ENCODE results near the gene MDH1B. TPM values are rescaled to one million over a fixed set of nuclear protein-coding genes. Genes with fewer than 3 reads are reported as not detected.

The MDH1B gene
- total RNA-seq, 6 experiments from 2014 or later: 0.11 to 0.32 (median 0.18) TPM; not detected in 2

- ATAC-seq (no peak), DNase-seq (no peak)
- Histone ChIP-seq H3K4me1 (no peaks in the 10 kb centered on the region), H3K9me3 (no peaks in the 10 kb centered on the region), H3K27ac (no peak overlapping the region), H3K36me3 (peaks cover 0 to 61% (median 14%) of the 10 kb centered on the region in 4 donors), H3K27me3 (no peaks in the 10 kb centered on the region), H3K4me3 (no peak overlapping the region)
- intact Hi-C loops (cut with DNase I): loop anchor here in 1 of 2 donors (10.0 kb wide), 1 partner anchor 682 kb away; no protein-coding TSS in a partner anchor
- WGBS (ENCODE audit: insufficient coverage, low coverage, low lambda C conversion rate, missing lambda C conversion rate): 100% methylated on average over 3 of the region's 5 CpGs
- no peak for TF ChIP-seq CTCF (IDR thresholded peaks at IDR 0.05)
- no peak for TF ChIP-seq POLR2A (IDR thresholded peaks at IDR 0.05)
These were observed 27.5 kb upstream of the MDH1B start for GRCh38 chr2:206792645-206793044.

GRCh38 chr2:206790311-206790935 is 25.3 kb upstream of the MDH1B start:
- no peaks in the 10 kb centered on the region for H3K9me3 ChIP-seq
- 87% methylated on average over 3 of the region's 3 CpGs for WGBS (ENCODE audit: insufficient coverage, low coverage, low lambda C conversion rate, missing lambda C conversion rate)
- H3K4me1 ChIP-seq: no peaks in the 10 kb centered on the region
- DNase-seq: no peak
- H3K27me3 ChIP-seq: no peaks in the 10 kb centered on the region
- H3K4me3 ChIP-seq: no peak overlapping the region
- H3K27ac ChIP-seq: no peak overlapping the region
- no peak for ATAC-seq
- intact Hi-C loops (cut with DNase I): loop anchor here in 1 of 2 donors (10.0 kb wide), 1 partner anchor 684 kb away; no protein-coding TSS in a partner anchor
- H3K36me3 ChIP-seq: peaks cover 0 to 75% (median 28%) of the 10 kb centered on the region in 4 donors
- no peak for TF ChIP-seq CTCF (IDR thresholded peaks at IDR 0.05)
- TF ChIP-seq POLR2A (IDR thresholded peaks at IDR 0.05): no peak

GRCh38 chr2:206784559-206785353 is 19.6 kb upstream of the MDH1B start:
- Histone ChIP-seq H3K4me3 (no peak overlapping the region), H3K27ac (no peak overlapping the region), H3K36me3 (peaks cover 0 to 66% (median 25%) of the 10 kb centered on the region in 4 donors), H3K27me3 (no peaks in the 10 kb centered on the region), H3K4me1 (no peaks in the 10 kb centered on the region), H3K9me3 (no peaks in the 10 kb centered on the region)
- no peak for DNase-seq
- intact Hi-C loops (cut with DNase I): no loop called here
- WGBS (ENCODE audit: insufficient coverage, low coverage, low lambda C conversion rate, missing lambda C conversion rate): 77% methylated on average over 7 of the region's 7 CpGs
- TF ChIP-seq CTCF (IDR thresholded peaks at IDR 0.05): no peak
- no peak for TF ChIP-seq POLR2A (IDR thresholded peaks at IDR 0.05)
- ATAC-seq: no peak

- intact Hi-C loops (cut with DNase I): no loop called here
- Histone ChIP-seq H3K4me3 (no peak overlapping the region), H3K27ac (no peak overlapping the region), H3K36me3 (peaks cover 0 to 66% (median 21%) of the 10 kb centered on the region in 4 donors), H3K27me3 (no peaks in the 10 kb centered on the region), H3K9me3 (no peaks in the 10 kb centered on the region), H3K4me1 (no peaks in the 10 kb centered on the region)
- DNase-seq: no peak
- WGBS (ENCODE audit: insufficient coverage, low coverage, low lambda C conversion rate, missing lambda C conversion rate): 40% methylated on average over 1 of the region's 2 CpGs
- peak in 3 of 4 donors; percentile 39 to 49 (median 48) for ATAC-seq
- no peak for TF ChIP-seq POLR2A (IDR thresholded peaks at IDR 0.05)
- TF ChIP-seq CTCF (IDR thresholded peaks at IDR 0.05): peak in 3 of 4 donors; percentile 35 to 38 (median 36)
These were observed 18.6 kb upstream of the MDH1B start for GRCh38 chr2:206783718-206784117.

Measured in right lobe of liver (tissue), 6 donors.